Measurements from ENCODE around the gene TST.
A peak's percentile ranks its signal among the peaks of the same experiment; 100 is the strongest.

Gene TST

DNA sequence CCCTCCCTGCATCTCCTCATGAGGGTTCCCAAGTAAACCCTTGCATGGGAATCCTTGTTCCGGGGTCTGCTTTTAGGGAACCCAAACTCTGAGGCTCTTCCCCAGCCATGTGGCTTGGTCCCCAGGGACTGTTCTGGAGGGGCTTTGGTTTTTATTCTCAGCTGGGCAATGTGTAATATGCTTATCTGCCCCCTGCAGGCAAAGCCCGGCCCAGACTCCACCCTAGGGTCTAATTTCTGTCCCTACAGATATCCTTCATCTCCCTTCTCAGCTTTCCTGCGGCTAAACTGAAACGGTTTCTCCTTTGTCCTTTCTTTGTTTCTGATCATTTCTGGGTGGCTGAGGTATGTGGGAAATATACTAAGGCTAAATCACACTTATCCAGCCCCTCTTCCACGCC is 37.1 kb downstream of the TST start:
- no peak for DNase-seq (ENCODE audit: low read depth in 3 of 3)

DNA sequence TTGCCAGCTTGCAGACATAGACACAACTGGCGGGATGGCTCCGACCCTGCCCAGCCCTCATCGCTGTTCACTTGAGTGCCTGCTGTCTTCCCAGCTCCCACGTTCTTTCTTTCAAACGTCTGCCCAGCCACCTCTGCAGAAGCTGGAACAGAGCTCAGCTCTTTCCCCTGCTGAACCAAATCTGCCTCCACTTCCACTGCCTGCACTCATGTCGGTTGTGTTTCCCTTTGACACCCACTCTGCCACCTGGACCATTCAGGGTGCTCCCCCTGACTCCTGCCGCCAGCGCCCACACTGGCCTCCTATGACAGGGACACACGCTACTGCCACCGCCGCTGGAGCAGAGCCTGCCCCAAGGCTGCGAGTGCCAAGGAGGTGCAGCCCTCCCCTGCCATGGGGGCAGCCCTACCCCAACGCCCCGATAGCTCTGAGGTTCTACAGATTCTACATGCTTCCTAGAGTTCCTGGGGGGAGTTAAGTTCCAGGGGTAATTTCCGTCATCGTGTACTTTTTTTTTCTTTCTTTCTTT is 37.9 kb downstream of the TST start:
- DNase-seq (ENCODE audit: low read depth in 3 of 3), result no peak

DNA sequence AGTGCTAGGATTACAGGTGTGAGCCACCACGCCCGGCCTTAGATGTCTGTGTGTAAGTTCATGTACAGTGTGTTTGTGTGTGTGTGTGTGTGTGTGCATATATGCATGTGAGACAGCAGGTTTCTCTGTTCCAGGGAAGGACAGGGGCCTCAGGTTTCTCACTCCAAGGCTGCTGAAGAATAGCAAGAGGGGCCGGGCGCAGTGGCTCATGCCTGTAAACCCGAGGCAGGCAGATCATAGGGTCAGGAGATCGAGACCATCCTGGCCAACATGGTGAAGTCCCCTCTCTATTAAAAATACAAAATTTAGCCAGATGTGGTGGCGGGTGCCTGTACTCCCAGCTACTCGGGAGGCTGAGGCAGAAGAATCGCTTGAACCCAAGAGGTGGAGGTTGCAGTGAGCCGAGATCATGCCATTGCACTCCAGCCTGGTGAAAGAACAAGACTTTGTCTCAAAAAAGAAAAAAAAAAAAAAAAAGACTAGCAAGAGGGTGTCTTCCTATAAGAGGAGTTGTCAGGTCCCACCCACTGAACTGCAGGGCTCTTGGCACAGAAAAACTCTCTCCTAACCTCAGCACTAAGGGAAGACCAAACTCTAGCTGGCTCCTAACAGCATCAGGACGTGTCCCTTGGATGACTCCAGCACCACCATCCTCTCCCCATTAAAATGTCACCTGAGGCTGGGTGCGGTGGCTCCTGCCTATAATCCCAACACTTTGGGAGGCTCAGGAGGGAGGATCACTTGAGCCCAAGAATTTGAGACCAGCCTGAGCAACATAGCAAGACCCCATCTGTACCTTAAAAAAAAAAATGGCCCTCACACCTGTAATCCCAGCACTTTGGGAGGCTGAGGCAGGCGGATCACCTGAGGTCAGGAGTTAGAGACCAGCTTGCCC is 40.0 kb downstream of the TST start:
- DNase-seq (ENCODE audit: low read depth in 3 of 3), result no peak

DNA sequence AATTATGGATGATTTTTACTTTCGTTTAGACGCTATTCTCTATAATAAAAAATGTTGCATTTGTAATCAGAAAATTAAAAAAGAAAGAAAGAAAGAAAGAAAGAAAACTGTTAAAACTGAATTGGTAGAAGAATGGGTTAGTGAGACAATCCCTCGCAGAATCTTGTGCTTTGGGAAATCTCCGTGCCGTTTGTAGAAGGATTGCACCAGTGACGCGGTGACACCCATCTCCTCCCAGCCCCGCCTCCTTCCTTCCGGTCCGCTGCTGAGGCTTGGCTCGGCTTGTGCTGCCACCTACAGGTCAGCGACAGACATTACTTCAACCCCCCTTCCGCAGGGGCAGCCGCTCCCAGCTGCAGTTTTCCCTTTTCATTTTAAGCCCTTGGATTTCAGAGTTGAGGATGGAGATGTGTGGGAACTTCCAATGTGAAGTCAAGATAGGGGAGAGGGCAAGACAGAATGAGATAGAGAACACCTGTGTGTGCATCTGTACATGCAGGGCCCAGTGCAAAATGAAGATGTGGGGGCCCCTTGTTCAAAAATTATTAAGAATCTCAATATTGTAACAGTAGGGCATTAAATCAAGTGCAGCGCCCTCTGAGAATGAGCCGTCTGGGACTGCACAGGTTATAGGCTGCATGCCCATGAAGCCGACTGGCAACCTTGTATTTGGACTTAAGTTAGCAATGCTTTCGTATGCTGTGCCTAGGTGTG is 41.1 kb downstream of the TST start:
- DNase-seq (ENCODE audit: low read depth in 3 of 3), result peak; percentile 81 to 86 (median 84)

DNA sequence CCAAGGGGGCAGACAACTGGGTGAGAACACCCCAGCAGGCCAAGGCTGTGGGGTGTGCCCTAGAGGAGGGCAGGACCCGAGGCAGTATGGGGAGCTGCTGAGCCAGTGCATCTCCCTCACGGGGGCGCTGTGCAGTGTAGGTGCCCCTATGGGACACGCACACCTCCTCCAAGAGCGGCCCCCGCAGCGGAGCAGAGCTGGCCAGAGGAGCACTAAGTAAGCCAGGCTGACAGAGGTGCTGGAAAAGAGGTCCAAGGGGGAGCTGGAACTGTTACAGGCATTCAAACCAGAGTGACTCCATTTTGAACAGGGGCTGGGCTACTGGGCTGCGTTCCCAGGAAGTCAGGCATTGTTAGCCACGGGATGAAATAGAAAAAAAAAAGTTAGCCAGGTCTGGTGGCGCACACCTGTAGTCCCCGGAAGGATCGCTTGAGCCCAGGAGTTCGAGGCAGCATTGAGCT is 41.8 kb downstream of the TST start:
- DNase-seq (ENCODE audit: low read depth in 3 of 3), result peak; percentile 59 to 70 (median 65)

DNA sequence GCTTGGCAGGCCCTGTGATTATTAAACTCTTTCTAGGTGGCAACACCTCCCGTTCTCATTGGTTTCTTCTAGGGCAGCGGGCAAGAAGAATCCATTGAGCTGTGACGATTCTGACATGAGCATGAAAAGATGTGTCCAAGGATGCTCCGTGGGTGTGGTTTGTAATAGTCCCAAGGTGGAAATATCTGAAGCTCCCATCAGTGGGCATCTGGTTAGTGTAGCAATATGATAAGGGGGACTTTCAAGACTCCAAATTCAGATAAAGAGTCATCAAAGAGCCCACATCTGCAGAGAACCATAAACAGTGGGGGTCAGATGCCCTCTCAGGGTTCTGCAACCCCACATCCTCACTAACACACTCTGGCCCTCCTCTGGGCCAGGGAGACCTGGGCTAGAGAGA is 42.6 kb downstream of the TST start:
- no peak for DNase-seq (ENCODE audit: low read depth in 3 of 3)

DNA sequence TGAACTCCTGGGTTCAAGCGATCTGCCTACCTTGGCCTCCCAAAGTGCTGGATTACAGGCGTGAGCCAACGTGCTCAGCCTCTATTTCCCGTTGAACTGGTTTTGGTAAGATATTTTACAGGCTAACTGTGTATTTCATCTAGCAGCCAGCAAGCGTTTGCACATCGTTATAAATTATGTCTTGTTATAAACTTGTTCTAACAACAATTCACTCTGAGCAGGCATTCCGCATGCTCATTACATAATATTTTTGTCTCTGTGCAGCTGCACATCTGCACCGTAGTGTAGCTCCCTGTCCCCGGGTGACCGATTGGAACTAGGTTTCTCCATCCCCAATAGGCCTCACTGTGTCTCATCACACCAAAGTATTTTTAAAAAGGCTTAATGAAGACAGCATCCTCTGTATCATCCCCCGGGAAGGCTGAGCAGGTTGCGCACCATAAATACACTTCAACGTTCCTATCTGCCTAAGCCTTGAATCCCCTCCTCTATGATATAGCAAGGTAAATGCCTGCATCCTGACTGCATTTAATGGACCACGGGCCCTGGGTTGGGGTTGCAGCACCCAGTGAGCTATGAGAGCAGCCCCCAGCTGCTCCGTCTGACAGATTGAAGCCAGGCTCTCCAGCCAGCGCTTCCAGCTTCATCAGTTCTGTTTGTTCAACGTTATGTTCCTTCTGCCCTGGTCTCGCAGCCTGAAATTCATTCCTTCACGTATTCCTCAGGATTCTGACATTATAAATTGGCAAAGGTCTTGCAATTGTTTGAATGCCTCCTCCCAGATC is 47.7 kb downstream of the TST start:
- DNase-seq (ENCODE audit: low read depth in 3 of 3), result no peak

DNA sequence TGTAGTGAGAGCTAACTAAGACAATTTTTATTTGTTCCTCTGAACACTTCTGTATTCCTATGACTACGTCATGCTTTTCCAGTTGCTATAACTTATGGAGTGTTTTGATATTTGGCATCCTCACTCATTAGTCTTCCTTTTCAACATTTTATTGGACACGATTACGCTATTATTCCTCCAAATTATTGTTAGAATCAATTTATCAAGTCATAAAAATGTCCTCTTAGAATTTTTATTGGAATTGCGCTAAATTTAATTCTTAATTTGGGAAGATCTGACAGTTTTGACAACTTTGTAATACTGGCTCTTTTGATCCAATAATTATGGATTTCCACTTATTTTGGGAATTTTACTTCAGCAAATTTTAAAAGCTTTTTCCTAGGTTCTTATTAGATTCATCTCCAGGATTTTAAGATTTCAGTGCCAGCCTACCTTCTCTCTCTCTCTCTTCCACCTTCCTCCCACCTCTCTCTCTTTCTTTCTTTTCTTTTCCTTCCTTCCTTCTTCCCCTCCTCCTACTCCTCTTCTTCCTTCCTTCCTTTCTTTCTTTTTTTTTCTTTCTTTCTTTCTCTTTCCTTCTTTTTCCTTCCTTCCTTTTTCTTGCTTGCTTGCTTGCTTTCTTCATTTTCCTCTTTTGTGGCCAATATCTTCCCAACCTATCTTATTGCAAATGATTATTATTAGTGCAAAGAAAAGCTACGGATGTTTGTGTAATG is 50.8 kb downstream of the TST start:
- DNase-seq (ENCODE audit: low read depth in 3 of 3), result no peak

DNA sequence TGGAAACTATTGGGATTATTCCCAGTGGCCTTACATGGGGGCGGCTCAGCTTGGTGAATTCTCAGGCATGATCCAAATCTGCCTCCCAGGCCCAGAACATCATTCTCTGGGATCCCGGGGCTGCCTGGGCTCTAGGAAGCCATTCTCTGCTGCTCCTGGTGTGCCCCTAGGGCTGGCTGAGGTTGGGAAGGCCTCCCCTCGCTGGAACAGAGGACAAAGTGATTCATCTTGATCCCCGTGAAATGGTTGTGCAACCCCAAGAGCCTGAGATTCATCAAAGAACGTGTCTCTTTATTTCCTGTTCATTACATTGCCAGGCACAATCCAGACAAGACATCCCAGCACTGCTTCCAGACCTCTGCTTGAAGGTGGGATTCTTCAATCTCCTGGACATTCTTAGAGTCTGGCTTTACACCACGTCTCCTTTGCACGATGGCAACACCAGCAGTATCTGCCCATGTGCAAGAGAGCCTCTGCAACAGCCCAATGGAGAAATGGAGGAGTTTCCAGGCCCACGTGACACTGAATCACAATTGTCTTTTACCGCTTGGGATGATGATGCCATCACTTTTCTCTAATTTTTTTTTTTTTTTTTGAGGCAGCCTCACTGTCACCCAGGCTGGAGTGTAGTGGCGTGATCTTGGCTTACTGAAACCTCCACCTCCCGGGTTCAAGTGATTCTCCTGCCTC is 52.3 kb downstream of the TST start:
- no peak for DNase-seq (ENCODE audit: low read depth in 3 of 3)

DNA sequence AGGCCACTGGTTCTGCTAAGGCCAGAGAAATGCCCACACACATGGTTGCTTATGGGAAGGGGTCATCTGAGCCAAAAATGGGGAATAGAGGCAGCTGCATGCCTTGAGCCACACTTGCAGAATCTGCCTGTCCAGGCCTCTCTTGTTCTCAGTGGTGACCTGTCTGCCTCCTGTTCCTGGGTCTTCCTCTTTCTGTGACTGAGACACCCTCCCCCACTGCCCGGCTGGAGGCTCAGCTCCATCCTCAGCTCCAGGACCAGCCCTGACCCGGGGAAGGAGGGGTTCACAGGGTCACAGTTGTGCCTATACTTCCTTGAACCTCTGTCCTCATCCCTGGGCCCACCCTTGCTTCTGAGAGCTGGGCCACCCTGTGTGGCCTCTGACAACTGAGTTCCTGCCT is 53.6 kb downstream of the TST start:
- no peak for DNase-seq (ENCODE audit: low read depth in 3 of 3)

DNA sequence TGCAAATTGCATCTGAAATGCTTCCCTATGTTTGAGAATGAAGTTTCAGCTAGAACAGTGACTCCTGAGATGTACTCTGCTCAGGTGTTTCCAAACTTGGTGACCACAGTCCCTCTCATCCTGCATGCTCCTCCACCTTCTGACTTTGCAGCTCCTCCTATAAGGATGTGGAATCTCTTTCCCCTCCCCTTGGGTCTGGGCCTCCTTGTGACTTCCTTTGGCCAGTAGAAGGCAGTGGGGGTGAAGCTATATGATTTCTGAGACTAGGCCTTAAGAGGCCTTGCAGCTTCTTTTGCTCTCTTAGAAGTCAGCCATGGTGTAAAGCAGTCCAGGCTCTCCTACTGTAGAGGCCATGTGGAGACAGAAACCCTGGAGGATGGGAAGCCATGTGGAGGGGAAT is 55.1 kb downstream of the TST start:
- DNase-seq (ENCODE audit: low read depth in 3 of 3), result no peak

DNA sequence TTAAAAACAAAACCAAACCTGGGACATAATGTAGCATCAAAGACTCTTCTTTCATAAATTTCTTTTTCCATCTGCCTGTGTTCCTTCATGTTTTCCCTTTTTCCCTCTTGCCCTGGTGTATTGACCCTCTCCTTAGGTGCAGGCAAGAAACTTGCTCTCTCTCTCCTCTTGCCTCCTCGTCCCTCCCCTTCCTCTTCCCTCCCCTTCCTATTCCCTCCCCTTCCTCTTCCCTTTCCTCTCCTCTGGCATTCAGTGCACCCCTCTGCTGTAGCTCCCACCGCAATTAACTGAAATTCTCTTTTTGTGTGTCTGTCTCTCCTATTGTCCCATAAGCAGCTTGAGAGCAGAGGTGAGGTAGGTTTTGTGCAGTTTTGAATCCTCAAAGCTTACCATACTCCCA is 55.9 kb downstream of the TST start:
- DNase-seq (ENCODE audit: low read depth in 3 of 3), result no peak

DNA sequence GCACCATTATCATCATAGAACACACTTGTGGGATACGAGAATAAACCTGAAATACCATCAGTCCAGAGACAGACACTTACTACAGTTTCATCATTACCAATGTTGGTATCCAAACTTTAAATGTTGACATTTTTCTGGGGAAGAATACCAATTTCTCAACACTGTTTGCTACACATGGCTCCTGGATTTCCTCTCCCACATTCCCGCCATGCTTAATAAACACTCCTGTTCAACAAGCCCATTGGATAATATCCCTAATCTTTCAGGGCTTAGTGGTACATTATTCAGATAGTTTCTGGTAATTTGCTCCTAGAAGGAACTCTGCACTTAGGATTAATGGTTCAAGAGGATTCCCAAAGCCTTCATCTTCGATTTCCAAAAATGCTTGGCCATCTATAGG is 57.6 kb downstream of the TST start:
- DNase-seq (ENCODE audit: low read depth in 3 of 3), result no peak
